ENCODE results near the gene NXT1.

NXT1 gene

DNA sequence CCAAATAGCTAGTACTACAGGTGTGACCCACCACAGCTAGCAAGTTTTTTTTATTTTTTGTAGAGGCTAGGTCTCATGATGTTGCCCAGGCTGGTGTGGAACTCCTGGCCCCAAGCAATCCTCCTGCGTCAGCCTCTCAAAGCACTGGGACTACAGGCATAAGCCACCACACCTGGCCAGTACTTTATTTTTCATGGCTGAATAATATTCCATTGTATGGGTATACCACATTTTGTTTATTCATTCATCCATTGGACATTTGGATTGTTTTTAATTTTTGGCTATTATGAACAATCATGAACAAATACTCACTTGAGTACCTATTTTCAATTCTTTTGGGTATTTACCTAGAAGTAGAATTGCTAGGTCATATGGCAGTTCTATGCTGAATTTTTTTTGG lies 7.0 kb upstream of the NXT1 start:
- Histone ChIP-seq H3K4me1 (ENCODE audit: insufficient read depth, low read length, severe bottlenecking) (no peaks in the 10 kb centered on the region), H3K9me2 (ENCODE audit: low read depth, low read length) (no peaks in the 10 kb centered on the region), H3K9ac (ENCODE audit: low read length) (no peak overlapping the region), H3K4me2 (ENCODE audit: low read length) (no peak overlapping the region), H3K79me2 (ENCODE audit: insufficient read depth, low read length) (no peaks in the 10 kb centered on the region), H3K27ac (ENCODE audit: low read depth, low read length, poor library complexity, severe bottlenecking) (no peak overlapping the region), H3K36me3 (ENCODE audit: insufficient read depth, low read length) (no peaks in the 10 kb centered on the region), H2AFZ (ENCODE audit: low read length) (no peak overlapping the region), H3K4me3 (ENCODE audit: low read depth, low read length, poor library complexity, severe bottlenecking) (no peak overlapping the region), H4K20me1 (ENCODE audit: insufficient read depth, low read length) (no peaks in the 10 kb centered on the region), H3K27me3 (ENCODE audit: insufficient read depth, low read length) (no peaks in the 10 kb centered on the region; the same call in 1 of the 2 replicates), H3K9me3 (ENCODE audit: low read length) (no peaks in the 10 kb centered on the region), H3F3A (ENCODE audit: insufficient read depth, low read length) (no peaks in the 10 kb centered on the region)
- TF ChIP-seq EZH2 (IDR thresholded peaks at IDR 0.05; ENCODE audit: borderline replicate concordance, low read length), result no peak
- TF ChIP-seq, protein P1, sequence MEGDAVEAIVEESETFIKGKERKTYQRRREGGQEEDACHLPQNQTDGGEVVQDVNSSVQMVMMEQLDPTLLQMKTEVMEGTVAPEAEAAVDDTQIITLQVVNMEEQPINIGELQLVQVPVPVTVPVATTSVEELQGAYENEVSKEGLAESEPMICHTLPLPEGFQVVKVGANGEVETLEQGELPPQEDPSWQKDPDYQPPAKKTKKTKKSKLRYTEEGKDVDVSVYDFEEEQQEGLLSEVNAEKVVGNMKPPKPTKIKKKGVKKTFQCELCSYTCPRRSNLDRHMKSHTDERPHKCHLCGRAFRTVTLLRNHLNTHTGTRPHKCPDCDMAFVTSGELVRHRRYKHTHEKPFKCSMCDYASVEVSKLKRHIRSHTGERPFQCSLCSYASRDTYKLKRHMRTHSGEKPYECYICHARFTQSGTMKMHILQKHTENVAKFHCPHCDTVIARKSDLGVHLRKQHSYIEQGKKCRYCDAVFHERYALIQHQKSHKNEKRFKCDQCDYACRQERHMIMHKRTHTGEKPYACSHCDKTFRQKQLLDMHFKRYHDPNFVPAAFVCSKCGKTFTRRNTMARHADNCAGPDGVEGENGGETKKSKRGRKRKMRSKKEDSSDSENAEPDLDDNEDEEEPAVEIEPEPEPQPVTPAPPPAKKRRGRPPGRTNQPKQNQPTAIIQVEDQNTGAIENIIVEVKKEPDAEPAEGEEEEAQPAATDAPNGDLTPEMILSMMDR (IDR thresholded peaks at IDR 0.05; ENCODE audit: low read length), result no peak

DNA sequence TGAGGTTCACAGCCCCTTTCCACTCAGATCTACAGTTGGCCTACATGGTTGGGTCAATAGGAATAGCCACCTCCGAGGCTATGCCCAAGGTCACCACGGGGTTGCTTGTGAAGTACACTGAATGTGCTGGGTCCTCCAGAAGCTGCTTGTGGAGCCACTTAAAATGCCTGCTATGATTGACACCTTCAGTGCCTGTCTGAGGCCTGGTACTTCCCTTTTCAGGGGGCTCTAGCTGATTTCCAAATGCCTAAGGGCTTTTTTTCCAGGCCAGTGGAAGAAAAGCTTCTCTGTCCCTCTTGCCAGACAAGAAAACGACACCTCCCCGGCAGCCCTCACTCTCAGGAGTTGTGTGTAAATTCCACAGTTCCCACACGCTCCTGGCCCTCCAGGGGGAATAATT lies 6.3 kb upstream of the NXT1 start:
- H3K9me3 ChIP-seq (ENCODE audit: low read length), result no peaks in the 10 kb centered on the region
- no peak overlapping the region for H2AFZ ChIP-seq (ENCODE audit: low read length)
- no peaks in the 10 kb centered on the region for H3F3A ChIP-seq (ENCODE audit: insufficient read depth, low read length)
- H3K4me2 ChIP-seq (ENCODE audit: low read length), result no peak overlapping the region
- no peak overlapping the region for H3K9ac ChIP-seq (ENCODE audit: low read length)
- no peaks in the 10 kb centered on the region for H3K9me2 ChIP-seq (ENCODE audit: low read depth, low read length)
- no peaks in the 10 kb centered on the region for H4K20me1 ChIP-seq (ENCODE audit: insufficient read depth, low read length)
- H3K79me2 ChIP-seq (ENCODE audit: insufficient read depth, low read length), result no peaks in the 10 kb centered on the region
- TF ChIP-seq, protein P1 (IDR thresholded peaks at IDR 0.05; ENCODE audit: low read length), result no peak
- no peak for TF ChIP-seq EZH2 (IDR thresholded peaks at IDR 0.05; ENCODE audit: borderline replicate concordance, low read length)
- no peaks in the 10 kb centered on the region; the same call in 1 of the 2 replicates for H3K27me3 ChIP-seq (ENCODE audit: insufficient read depth, low read length)
- no peaks in the 10 kb centered on the region for H3K36me3 ChIP-seq (ENCODE audit: insufficient read depth, low read length)
- H3K4me1 ChIP-seq (ENCODE audit: insufficient read depth, low read length, severe bottlenecking), result peaks cover 3% of the 10 kb centered on the region
- H3K4me3 ChIP-seq (ENCODE audit: low read depth, low read length, poor library complexity, severe bottlenecking), result no peak overlapping the region
- no peak overlapping the region for H3K27ac ChIP-seq (ENCODE audit: low read depth, low read length, poor library complexity, severe bottlenecking)

DNA sequence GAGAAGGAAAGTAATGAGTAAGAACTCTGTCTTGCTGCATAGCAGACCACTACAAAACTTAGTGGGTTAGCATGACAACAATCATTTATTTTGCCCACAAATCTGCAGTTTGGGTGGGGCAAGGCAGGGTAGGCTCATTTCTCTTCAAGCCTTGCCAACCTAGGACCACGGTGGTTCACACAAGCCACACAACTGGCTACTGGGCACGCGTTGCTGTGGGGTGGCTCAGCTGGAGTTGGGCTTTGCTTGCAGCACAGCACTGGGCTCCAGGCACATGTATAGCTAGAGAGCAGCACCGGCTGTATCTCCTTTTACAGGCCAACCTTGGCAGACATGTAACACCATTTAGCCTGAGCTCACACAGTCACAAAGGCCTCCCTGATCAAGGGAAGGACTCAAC lies 4.6 kb upstream of the NXT1 start:
- Histone ChIP-seq H3K4me2 (ENCODE audit: low read length) (no peak overlapping the region), H3K27me3 (ENCODE audit: insufficient read depth, low read length) (no peaks in the 10 kb centered on the region; the same call in 1 of the 2 replicates)
- no peak for TF ChIP-seq EZH2 (IDR thresholded peaks at IDR 0.05; ENCODE audit: borderline replicate concordance, low read length)
- TF ChIP-seq, protein P1 (IDR thresholded peaks at IDR 0.05; ENCODE audit: low read length), result no peak

More for the DNA sequence above, 4.6 kb upstream of the NXT1 start:
- Histone ChIP-seq H2AFZ (ENCODE audit: low read length) (no peak overlapping the region), H3K4me1 (ENCODE audit: insufficient read depth, low read length, severe bottlenecking) (peaks cover 7% of the 10 kb centered on the region), H3K9ac (ENCODE audit: low read length) (no peak overlapping the region), H3K4me3 (ENCODE audit: low read depth, low read length, poor library complexity, severe bottlenecking) (no peak overlapping the region), H3K36me3 (ENCODE audit: insufficient read depth, low read length) (no peaks in the 10 kb centered on the region; the same call in 1 of the 2 replicates), H3F3A (ENCODE audit: insufficient read depth, low read length) (no peaks in the 10 kb centered on the region), H3K79me2 (ENCODE audit: insufficient read depth, low read length) (peaks cover 3% of the 10 kb centered on the region; the same call in 1 of the 2 replicates), H3K27ac (ENCODE audit: low read depth, low read length, poor library complexity, severe bottlenecking) (no peak overlapping the region), H3K9me2 (ENCODE audit: low read depth, low read length) (no peaks in the 10 kb centered on the region), H3K9me3 (ENCODE audit: low read length) (no peaks in the 10 kb centered on the region), H4K20me1 (ENCODE audit: insufficient read depth, low read length) (no peaks in the 10 kb centered on the region)

All from OCI-LY1 (cell line).